Fibroblast of the aortic adventitia (primary cell): Measurements from ENCODE around the gene ACTBL2. TPM values are rescaled to one million over a fixed set of nuclear protein-coding genes. Genes with fewer than 3 reads are reported as not detected.

ENCODE experiments used
- DNase-seq: peaks from one replicate; pipeline ENCODE4 v3.0.0-alpha.2; 2010; ENCODE audit warnings: low read depth
- H3K4me3 ChIP-seq: 2 replicates; pipeline ENCODE4 v1.5.1; 2011; ENCODE audit warnings: low read depth, mild to moderate bottlenecking, control low read depth, low read length, moderate library complexity
- total RNA-seq: library from RNA; depleted of rRNA; stranded (reverse); fragments of >200 nt; gene quantifications from 2 replicates; pipeline ENCODE4 v1.2.3, GENCODE V29; 2012; ENCODE audit warnings: low replicate concordance
- TF ChIP-seq, protein P1 (sequence below): IDR thresholded peaks from 2 replicates; pipeline ENCODE4 v1.5.1; 2011; ENCODE audit warnings: mild to moderate bottlenecking, low read length, control low read depth, inconsistent platforms; ENCODE audit not compliant: insufficient read depth

The ACTBL2 gene
- total RNA-seq, 1 donor = not detected

DNA sequence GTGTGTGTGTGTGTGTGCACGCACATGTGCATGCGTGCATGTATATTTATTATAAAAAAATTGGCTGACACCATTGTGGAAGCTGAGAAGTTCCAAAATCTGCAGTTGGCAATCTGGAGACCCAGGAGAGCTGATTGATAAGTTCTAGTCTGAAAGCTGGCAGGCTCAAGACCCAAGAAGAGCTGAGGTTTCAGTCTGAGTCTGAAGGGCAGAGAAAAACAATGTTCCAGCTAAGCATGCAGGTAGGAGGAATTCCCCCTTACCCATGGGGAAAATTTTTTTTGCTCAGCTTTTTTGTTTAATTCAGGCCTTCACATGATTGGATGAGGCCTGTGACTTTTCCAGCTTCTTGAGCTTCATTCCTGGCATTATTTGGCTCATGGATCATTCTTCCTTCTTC, 31.2 kb upstream of the ACTBL2 start:
- no peak for DNase-seq
- H3K4me3 ChIP-seq = no peak overlapping the region
- TF ChIP-seq, protein P1, sequence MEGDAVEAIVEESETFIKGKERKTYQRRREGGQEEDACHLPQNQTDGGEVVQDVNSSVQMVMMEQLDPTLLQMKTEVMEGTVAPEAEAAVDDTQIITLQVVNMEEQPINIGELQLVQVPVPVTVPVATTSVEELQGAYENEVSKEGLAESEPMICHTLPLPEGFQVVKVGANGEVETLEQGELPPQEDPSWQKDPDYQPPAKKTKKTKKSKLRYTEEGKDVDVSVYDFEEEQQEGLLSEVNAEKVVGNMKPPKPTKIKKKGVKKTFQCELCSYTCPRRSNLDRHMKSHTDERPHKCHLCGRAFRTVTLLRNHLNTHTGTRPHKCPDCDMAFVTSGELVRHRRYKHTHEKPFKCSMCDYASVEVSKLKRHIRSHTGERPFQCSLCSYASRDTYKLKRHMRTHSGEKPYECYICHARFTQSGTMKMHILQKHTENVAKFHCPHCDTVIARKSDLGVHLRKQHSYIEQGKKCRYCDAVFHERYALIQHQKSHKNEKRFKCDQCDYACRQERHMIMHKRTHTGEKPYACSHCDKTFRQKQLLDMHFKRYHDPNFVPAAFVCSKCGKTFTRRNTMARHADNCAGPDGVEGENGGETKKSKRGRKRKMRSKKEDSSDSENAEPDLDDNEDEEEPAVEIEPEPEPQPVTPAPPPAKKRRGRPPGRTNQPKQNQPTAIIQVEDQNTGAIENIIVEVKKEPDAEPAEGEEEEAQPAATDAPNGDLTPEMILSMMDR = no peak

DNA sequence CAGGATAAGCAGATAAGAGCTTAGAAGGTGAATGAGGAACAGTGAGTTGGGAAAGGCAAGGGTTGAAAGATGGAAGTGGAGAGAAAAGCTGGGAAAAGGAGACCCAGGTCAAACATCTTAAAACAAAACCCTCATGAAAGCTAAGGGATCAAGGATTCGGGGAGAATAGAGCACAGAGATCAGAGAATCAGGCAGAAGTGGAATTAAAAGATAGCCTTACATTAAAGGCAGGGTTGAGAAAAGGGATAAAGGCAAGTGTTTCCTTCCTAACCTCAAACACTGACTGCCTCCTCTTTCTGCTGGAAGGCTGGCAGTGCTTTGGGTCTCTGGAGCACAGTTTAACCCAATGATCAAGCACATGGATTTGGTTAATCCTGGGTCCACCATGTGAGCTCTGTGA, 28.7 kb upstream of the ACTBL2 start:
- DNase-seq = no peak
- H3K4me3 ChIP-seq = no peak overlapping the region
- TF ChIP-seq, protein P1 = no peak

DNA sequence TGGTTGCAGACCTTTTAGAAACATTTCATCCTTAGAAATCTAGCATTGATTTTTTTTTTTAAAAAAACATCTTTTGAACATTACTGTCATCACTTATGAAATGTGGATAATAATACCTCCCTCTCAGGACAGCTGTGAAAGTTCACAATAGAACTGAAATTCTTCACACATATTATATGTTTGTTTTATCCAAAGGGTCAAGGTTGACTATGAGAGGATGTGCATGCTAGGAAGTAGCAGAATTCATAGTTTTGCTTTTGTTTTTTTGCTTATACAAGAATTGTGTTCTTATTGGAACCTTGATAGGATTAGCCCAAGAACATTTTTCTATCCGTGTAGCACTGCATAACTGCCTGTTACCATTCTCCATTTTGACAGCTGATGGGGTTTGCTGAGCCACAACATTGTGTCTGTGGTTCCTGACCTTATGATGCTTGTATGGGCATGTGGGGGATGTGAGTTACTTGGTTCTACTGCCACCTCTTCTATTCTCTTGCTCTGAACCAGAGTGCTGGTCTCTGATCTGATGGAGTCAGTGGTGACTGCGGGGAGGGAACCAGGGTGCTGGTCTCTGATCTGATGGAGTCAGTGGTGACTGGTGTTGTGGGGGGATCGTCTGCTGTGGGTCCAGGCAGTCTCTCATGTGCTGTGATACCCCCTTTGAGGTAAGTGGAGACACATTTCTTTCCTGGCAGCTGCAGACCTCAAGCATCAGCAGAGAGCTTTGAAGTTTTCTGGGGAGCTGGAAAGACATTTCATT, 27.1 kb upstream of the ACTBL2 start:
- TF ChIP-seq, protein P1 = no peak
- DNase-seq = no peak
- no peak overlapping the region for H3K4me3 ChIP-seq

DNA sequence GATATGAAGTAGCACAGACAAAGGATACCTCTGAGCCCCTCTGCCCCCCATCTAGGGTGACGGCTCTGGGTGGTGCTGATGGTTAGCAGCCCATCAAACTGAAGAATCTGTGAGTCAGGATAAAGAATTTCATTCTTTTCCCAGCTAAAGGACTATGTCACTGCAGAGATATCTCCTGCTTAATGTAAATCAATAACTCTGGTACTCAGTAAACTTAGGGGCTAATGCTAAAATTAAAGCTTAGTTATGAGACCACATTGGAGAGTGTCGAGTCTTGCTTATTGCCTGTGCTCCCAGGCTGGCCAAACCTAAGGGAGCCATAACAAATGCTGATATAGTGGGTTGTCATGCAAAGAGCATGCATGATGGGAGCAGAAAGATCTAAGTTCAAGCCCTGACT, 25.6 kb upstream of the ACTBL2 start:
- TF ChIP-seq, protein P1 = no peak

DNA sequence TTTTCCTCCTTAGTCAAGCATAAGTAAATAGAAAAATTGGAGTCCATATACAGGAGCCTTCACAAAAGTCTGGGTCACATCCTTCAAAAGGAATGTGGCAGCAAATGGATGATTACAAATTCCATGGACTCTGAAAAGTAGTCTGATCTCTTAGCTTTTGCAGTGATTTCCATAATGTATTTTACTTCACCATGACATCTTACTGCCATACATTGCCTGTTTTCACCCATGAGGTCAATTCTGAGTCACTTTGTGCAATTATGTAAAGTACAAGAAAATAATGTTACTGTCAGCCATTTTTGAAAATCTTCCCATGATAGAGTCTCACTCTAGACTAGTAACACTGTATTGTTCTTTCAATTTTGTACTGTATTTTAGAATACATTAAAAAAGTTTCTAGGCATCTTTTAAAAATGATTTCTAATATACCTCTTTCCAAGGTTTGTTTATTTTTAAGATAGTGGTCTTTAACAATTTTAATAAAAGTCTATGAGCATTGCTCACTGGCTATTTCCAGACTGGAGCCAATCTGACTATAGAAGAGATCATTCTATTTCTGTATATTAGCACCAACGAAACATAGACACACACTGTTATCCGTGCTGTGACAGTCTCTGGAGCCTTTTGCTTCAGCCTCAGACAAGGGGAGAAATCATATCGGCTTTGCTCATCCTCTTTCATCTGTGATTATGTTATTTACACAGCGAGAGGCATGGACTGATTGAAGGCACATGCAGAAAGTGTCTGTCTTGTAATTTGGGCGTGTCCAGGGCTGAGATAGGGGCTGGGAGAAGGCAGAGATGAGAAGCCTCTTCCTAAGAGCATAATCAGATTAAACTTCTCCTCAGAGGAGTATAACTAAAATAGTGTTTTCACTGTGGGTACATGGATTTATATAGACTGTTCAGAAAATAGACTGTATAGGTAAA, 22.9 kb upstream of the ACTBL2 start:
- no peak for DNase-seq
- no peak overlapping the region for H3K4me3 ChIP-seq
- TF ChIP-seq, protein P1 = no peak

More for the DNA sequence above, 25.6 kb upstream of the ACTBL2 start:
- no peak for DNase-seq
- no peak overlapping the region for H3K4me3 ChIP-seq

DNA sequence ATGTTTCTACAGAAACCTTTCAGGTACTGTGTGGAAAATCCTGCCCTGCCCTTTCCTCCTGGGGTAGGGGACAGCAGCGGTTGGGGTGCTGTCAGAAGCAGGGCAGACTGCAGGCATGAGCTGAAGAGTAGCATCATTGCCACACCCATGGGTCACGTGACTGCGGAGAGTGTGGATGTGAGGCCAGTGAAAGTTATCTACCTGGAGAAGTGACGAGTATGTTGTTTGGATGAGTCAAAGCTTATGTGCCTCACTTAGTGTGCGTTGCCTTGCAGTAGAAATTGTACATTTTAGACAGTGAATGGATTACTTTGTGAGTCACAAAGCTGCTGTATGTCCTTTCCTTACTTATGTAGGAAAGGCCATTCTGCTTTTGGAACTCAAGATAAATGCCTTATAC, 21.7 kb upstream of the ACTBL2 start:
- H3K4me3 ChIP-seq = no peak overlapping the region
- TF ChIP-seq, protein P1 = no peak
- no peak for DNase-seq
